Measurements from ENCODE around the gene ZBTB7A.

DNA sequence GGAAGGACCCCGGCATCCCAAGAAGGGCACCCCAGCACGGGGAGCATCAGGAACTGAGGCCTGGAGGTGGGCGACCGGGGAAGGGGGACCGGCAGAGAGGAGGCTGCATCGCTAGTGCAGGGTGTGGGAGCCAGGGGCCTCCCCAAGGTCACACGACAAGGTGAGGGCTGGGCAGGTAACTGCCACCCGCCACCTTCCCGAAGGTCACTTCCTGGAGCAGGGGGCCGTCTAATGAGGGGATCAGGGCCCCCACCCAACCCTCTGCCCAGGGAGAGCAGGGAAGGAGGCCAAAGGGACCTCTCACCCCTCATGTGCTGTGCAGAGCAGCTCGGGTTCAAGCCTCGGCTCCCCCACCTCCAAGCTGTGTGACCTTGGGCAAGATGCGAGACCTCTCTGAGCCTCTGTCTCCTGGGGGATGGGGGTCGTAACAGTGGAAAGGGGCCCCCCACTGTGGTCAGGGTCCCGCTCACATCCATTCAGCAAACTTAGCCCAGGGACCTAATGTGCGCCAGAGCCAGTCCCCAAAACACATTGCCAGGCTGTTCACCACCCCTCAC lies 6.0 kb downstream of the ZBTB7A start:
- TF ChIP-seq, protein P1, sequence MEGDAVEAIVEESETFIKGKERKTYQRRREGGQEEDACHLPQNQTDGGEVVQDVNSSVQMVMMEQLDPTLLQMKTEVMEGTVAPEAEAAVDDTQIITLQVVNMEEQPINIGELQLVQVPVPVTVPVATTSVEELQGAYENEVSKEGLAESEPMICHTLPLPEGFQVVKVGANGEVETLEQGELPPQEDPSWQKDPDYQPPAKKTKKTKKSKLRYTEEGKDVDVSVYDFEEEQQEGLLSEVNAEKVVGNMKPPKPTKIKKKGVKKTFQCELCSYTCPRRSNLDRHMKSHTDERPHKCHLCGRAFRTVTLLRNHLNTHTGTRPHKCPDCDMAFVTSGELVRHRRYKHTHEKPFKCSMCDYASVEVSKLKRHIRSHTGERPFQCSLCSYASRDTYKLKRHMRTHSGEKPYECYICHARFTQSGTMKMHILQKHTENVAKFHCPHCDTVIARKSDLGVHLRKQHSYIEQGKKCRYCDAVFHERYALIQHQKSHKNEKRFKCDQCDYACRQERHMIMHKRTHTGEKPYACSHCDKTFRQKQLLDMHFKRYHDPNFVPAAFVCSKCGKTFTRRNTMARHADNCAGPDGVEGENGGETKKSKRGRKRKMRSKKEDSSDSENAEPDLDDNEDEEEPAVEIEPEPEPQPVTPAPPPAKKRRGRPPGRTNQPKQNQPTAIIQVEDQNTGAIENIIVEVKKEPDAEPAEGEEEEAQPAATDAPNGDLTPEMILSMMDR (conservative IDR thresholded peaks at IDR 0.05 in 1 of 2, IDR thresholded peaks at IDR 0.05 in 1 of 2; ENCODE audit: low read depth in 1 of 2, low read length in 2 of 2): no peak
- no peak for TF ChIP-seq EZH2 (IDR thresholded peaks at IDR 0.05; ENCODE audit: low read length, missing control alignments)

Measured in fibroblast of lung (primary cell).